Measurements from ENCODE around the gene CR1.
"Not testable (repeated sequence)": the region's sequence is repeated elsewhere in the genome, so short reads cannot be mapped to it uniquely, and the experiment has no call there.

- TF ChIP-seq POLR2A, CTCF (IDR thresholded peaks at IDR 0.05): not testable (repeated sequence)
Observed at GRCh38 chr1:207495281-207495680, 676 bp upstream of the CR1 start.

Measured in Peyer's patch (tissue), 4 donors.